ENCODE data around the gene ATP13A2. TPM values are rescaled to one million over a fixed set of nuclear protein-coding genes. Genes with fewer than 3 reads are reported as not detected.

ATP13A2 gene
- total RNA-seq, 1 donor from 2014 or later: 18.8 TPM

DNA sequence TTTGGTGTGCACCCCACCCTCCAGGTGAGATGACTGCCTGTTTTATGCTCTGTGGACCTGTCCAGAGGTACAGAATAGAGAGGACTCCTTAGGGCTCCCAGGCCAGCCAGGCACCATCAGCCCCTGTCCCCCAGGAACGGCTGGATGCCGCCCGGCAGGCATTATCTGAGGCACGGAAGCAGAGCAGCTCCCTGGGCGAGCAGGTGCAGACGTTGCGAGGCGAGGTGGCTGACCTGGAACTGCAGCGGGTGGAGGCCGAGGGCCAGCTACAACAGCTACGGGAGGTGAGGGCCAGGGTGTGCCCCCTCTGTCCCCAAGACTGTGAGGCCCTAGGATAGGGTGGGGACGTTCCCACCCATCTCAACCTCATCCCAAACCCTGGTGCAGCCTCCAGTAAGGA lies 42.1 kb downstream of the ATP13A2 start:
- H3K9me3 Mint-ChIP-seq: no peaks in the 10 kb centered on the region
- peaks cover 16% of the 10 kb centered on the region for H3K36me3 Mint-ChIP-seq
- Histone ChIP-seq H3K4me1 (peaks cover 18% of the 10 kb centered on the region), H3K36me3 (no peaks in the 10 kb centered on the region), H3K9ac (no peak overlapping the region), H3K27me3 (no peaks in the 10 kb centered on the region), H4K20me1 (ENCODE audit: low read depth) (peaks cover 19% of the 10 kb centered on the region), H3K27ac (no peak overlapping the region), H3K4me2 (no peak overlapping the region), H3F3A (ENCODE audit: low read depth) (peaks cover 29% of the 10 kb centered on the region), H3K9me3 (ENCODE audit: low read depth) (no peaks in the 10 kb centered on the region), H2AFZ (replicated peaks) (no peak overlapping the region), H3K4me3 (no peak overlapping the region), H3K79me2 (ENCODE audit: low read depth) (no peaks in the 10 kb centered on the region)
- H3K27ac Mint-ChIP-seq: no peak overlapping the region
- TF ChIP-seq EZH2 (IDR thresholded peaks at IDR 0.05) (no peak), EZH2phosphoT487 (IDR thresholded peaks at IDR 0.05) (no peak)
- TF ChIP-seq, protein P1, sequence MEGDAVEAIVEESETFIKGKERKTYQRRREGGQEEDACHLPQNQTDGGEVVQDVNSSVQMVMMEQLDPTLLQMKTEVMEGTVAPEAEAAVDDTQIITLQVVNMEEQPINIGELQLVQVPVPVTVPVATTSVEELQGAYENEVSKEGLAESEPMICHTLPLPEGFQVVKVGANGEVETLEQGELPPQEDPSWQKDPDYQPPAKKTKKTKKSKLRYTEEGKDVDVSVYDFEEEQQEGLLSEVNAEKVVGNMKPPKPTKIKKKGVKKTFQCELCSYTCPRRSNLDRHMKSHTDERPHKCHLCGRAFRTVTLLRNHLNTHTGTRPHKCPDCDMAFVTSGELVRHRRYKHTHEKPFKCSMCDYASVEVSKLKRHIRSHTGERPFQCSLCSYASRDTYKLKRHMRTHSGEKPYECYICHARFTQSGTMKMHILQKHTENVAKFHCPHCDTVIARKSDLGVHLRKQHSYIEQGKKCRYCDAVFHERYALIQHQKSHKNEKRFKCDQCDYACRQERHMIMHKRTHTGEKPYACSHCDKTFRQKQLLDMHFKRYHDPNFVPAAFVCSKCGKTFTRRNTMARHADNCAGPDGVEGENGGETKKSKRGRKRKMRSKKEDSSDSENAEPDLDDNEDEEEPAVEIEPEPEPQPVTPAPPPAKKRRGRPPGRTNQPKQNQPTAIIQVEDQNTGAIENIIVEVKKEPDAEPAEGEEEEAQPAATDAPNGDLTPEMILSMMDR (IDR thresholded peaks at IDR 0.05): no peak
- no peak overlapping the region for H3K4me3 Mint-ChIP-seq
- H3K27me3 Mint-ChIP-seq (ENCODE audit: insufficient read depth, low read depth): no peaks in the 10 kb centered on the region
- DNase-seq (ENCODE audit: low spot score): no peak
- H3K4me1 Mint-ChIP-seq: peaks cover 21% of the 10 kb centered on the region

DNA sequence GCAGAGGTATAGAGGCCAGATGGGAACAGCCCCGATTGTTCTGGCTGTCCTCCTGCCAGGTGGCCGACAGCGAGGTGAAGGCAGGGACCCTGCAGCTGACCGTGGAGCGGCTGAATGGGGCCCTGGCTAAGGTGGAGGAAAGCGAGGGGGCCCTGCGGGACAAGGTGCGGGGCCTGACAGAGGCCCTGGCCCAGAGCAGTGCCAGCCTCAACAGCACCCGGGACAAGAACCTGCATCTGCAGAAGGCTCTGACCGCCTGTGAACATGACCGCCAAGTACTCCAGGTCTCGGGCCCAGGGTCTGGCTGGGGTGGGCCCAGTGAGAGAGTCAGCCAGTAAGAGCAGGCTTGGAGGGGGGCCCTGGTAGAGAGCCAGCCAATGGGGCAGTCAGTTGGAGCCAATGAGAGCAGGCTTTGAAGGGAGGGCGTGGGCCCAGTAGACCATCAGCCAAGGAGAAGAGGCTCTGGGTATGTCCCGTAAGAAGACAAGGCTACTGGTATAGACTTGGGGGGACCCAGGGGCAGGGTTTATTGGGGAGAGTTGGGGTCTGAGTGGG lies 42.6 kb downstream of the ATP13A2 start:
- no peaks in the 10 kb centered on the region for H3K27me3 ChIP-seq
- Mint-ChIP-seq H3K4me3 (no peak overlapping the region), H3K36me3 (peaks cover 16% of the 10 kb centered on the region), H3K9me3 (no peaks in the 10 kb centered on the region), H3K27me3 (ENCODE audit: insufficient read depth, low read depth) (no peaks in the 10 kb centered on the region), H3K4me1 (peaks cover 21% of the 10 kb centered on the region), H3K27ac (no peak overlapping the region)
- peaks cover 19% of the 10 kb centered on the region for H4K20me1 ChIP-seq (ENCODE audit: low read depth)
- H3K9me3 ChIP-seq (ENCODE audit: low read depth): no peaks in the 10 kb centered on the region
- peaks cover 29% of the 10 kb centered on the region for H3F3A ChIP-seq (ENCODE audit: low read depth)
- H2AFZ ChIP-seq (replicated peaks): no peak overlapping the region
- H3K4me3 ChIP-seq: no peak overlapping the region
- peaks cover 18% of the 10 kb centered on the region for H3K4me1 ChIP-seq
- H3K36me3 ChIP-seq: no peaks in the 10 kb centered on the region
- no peaks in the 10 kb centered on the region for H3K79me2 ChIP-seq (ENCODE audit: low read depth)
- H3K27ac ChIP-seq: no peak overlapping the region
- no peak overlapping the region for H3K9ac ChIP-seq
- DNase-seq (ENCODE audit: low spot score): no peak
- H3K4me2 ChIP-seq: no peak overlapping the region
- TF ChIP-seq, protein P1 (IDR thresholded peaks at IDR 0.05): no peak
- TF ChIP-seq EZH2phosphoT487 (IDR thresholded peaks at IDR 0.05) (no peak), EZH2 (IDR thresholded peaks at IDR 0.05) (no peak)

DNA sequence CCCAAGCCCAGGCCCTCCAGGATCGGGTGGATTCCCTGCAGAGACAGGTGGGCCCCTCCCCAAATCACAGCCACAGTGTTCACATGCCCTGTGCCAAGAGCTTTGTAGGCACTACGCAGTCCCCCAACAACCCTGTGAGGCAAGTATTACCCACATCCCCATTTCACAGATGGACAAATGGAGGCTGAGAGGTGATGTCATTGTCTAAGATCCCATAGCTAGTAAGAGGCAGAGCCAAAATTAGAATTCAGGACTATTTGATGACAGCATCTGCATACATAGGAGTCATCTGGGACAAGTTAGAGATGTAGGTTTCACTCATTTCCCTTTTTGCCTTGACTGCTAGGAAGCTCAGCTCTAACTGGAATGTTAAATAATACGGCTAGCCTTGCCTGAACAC lies 43.4 kb downstream of the ATP13A2 start:
- Mint-ChIP-seq H3K4me3 (no peak overlapping the region), H3K36me3 (peaks cover 16% of the 10 kb centered on the region), H3K27me3 (ENCODE audit: insufficient read depth, low read depth) (no peaks in the 10 kb centered on the region), H3K4me1 (peaks cover 21% of the 10 kb centered on the region), H3K27ac (no peak overlapping the region), H3K9me3 (no peaks in the 10 kb centered on the region)
- Histone ChIP-seq H3F3A (ENCODE audit: low read depth) (peaks cover 29% of the 10 kb centered on the region), H3K27me3 (no peaks in the 10 kb centered on the region), H3K79me2 (ENCODE audit: low read depth) (no peaks in the 10 kb centered on the region), H3K4me2 (no peak overlapping the region), H3K4me3 (no peak overlapping the region), H4K20me1 (ENCODE audit: low read depth) (peaks cover 17% of the 10 kb centered on the region), H3K9me3 (ENCODE audit: low read depth) (no peaks in the 10 kb centered on the region), H3K36me3 (no peaks in the 10 kb centered on the region), H3K27ac (no peak overlapping the region), H3K4me1 (peaks cover 18% of the 10 kb centered on the region), H3K9ac (no peak overlapping the region), H2AFZ (replicated peaks) (no peak overlapping the region)
- TF ChIP-seq EZH2 (IDR thresholded peaks at IDR 0.05) (no peak), EZH2phosphoT487 (IDR thresholded peaks at IDR 0.05) (no peak)
- TF ChIP-seq, protein P1 (IDR thresholded peaks at IDR 0.05): no peak
- no peak for DNase-seq (ENCODE audit: low spot score)

Measured in neural progenitor cell (in vitro differentiated cells).